ENCODE measurements around the gene SLC4A3.
"Not testable (repeated sequence)": the region's sequence is repeated elsewhere in the genome, so short reads cannot be mapped to it uniquely, and the experiment has no call there.

Gene SLC4A3

GRCh38 chr2:219648963-219649362 is 21.5 kb downstream of the SLC4A3 start:
- no peak for DNase-seq (ENCODE audit: low spot score)

GRCh38 chr2:219650426-219651248 is 23.2 kb downstream of the SLC4A3 start:
- no peak for DNase-seq (ENCODE audit: low spot score)

GRCh38 chr2:219651656-219652055 is 24.2 kb downstream of the SLC4A3 start:
- DNase-seq (ENCODE audit: low spot score): not testable (repeated sequence)

GRCh38 chr2:219656526-219656925 is 29.1 kb downstream of the SLC4A3 start:
- no peak for DNase-seq (ENCODE audit: low spot score)

- no peak for DNase-seq (ENCODE audit: low spot score)
Measured at GRCh38 chr2:219658196-219658846, 30.9 kb downstream of the SLC4A3 start.

- DNase-seq (ENCODE audit: low spot score): no peak
Measured at GRCh38 chr2:219658874-219659273, 31.4 kb downstream of the SLC4A3 start.

- DNase-seq (ENCODE audit: low spot score): no peak
Measured at GRCh38 chr2:219661197-219661954, 33.9 kb downstream of the SLC4A3 start.

GRCh38 chr2:219661955-219662395 is 34.5 kb downstream of the SLC4A3 start:
- no peak for DNase-seq (ENCODE audit: low spot score)

GRCh38 chr2:219662566-219662965 is 35.1 kb downstream of the SLC4A3 start:
- no peak for DNase-seq (ENCODE audit: low spot score)

GRCh38 chr2:219663116-219663762 is 35.8 kb downstream of the SLC4A3 start:
- no peak for DNase-seq (ENCODE audit: low spot score)

- DNase-seq (ENCODE audit: low spot score): no peak
Measured at GRCh38 chr2:219664041-219664440, 36.6 kb downstream of the SLC4A3 start.

GRCh38 chr2:219664944-219665343 is 37.5 kb downstream of the SLC4A3 start:
- no peak for DNase-seq (ENCODE audit: low spot score)

- no peak for DNase-seq (ENCODE audit: low spot score)
Measured at GRCh38 chr2:219665926-219666325, 38.5 kb downstream of the SLC4A3 start.

GRCh38 chr2:219668316-219668715 is 40.9 kb downstream of the SLC4A3 start:
- no peak for DNase-seq (ENCODE audit: low spot score)

- DNase-seq (ENCODE audit: low spot score): no peak
Measured at GRCh38 chr2:219670386-219670785, 43.0 kb downstream of the SLC4A3 start.

GRCh38 chr2:219671279-219671678 is 43.8 kb downstream of the SLC4A3 start:
- no peak for DNase-seq (ENCODE audit: low spot score)

- DNase-seq (ENCODE audit: low spot score): no peak
Measured at GRCh38 chr2:219672406-219672805, 45.0 kb downstream of the SLC4A3 start.

- no peak for DNase-seq (ENCODE audit: low spot score)
Measured at GRCh38 chr2:219675221-219675620, 47.8 kb downstream of the SLC4A3 start.

GRCh38 chr2:219676586-219676985 is 49.2 kb downstream of the SLC4A3 start:
- no peak for DNase-seq (ENCODE audit: low spot score)

GRCh38 chr2:219679041-219679440 is 51.6 kb downstream of the SLC4A3 start:
- DNase-seq (ENCODE audit: low spot score): no peak

GRCh38 chr2:219679571-219679970 is 52.1 kb downstream of the SLC4A3 start:
- DNase-seq (ENCODE audit: low spot score): no peak

All from HuH-7.5 (cell line).